H9 (cell line): ENCODE measurements around the gene PSMD7. TPM values are rescaled to one million over a fixed set of nuclear protein-coding genes. Genes with fewer than 3 reads are reported as not detected.

Experiments
- DNase-seq: peaks from one replicate; pipeline ENCODE4 v3.0.0-alpha.2; 2017
- H2AFZ ChIP-seq: one replicate; pipeline ENCODE4 v1.6.1; 2013; ENCODE audit warnings: mild to moderate bottlenecking, low read length, control low read depth, moderate library complexity
- H2AK5ac ChIP-seq: 2 replicates; pipeline ENCODE4 v1.6.1; 2013; ENCODE audit warnings: low read length, control low read depth, mixed read lengths; ENCODE audit not compliant: insufficient read length
- H2BK120ac ChIP-seq: one replicate; pipeline ENCODE4 v1.6.1; 2013; ENCODE audit warnings: low read depth, mild to moderate bottlenecking, low read length, control low read depth, inconsistent platforms; ENCODE audit not compliant: poor library complexity, severe bottlenecking
- H2BK12ac ChIP-seq: 2 replicates; pipeline ENCODE4 v1.6.1; 2013; ENCODE audit warnings: low read length, control low read depth, mixed read lengths, low read depth; ENCODE audit not compliant: insufficient read length
- H2BK15ac ChIP-seq: 2 replicates; pipeline ENCODE4 v1.6.1; 2013; ENCODE audit warnings: low read depth, low read length, control low read depth
- H2BK20ac ChIP-seq: one replicate; pipeline ENCODE4 v1.6.1; 2013; ENCODE audit warnings: low read depth, mild to moderate bottlenecking, low read length, control low read depth, inconsistent platforms; ENCODE audit not compliant: poor library complexity, severe bottlenecking
- H2BK5ac ChIP-seq: 2 replicates; pipeline ENCODE4 v1.6.1; 2013; ENCODE audit warnings: low read length, control low read depth, mixed read lengths; ENCODE audit not compliant: insufficient read length
- H3K14ac ChIP-seq: 2 replicates; pipeline ENCODE4 v1.6.1; 2013; ENCODE audit warnings: low read length, control low read depth; ENCODE audit not compliant: insufficient read depth
- H3K18ac ChIP-seq: 2 replicates; pipeline ENCODE4 v1.6.1; 2013; ENCODE audit warnings: low read depth, mild to moderate bottlenecking, mixed read lengths, low read length, control low read depth; ENCODE audit not compliant: insufficient read length
- H3K23ac ChIP-seq: 2 replicates; pipeline ENCODE4 v1.6.1; 2013; ENCODE audit warnings: low read length, control low read depth, mixed read lengths, low read depth; ENCODE audit not compliant: insufficient read length
- H3K23me2 ChIP-seq: 2 replicates; pipeline ENCODE4 v1.6.1; 2013; ENCODE audit warnings: low read depth, mild to moderate bottlenecking, mixed read lengths, low read length, control low read depth; ENCODE audit not compliant: insufficient read length, poor library complexity, severe bottlenecking
- H3K27ac ChIP-seq: 2 replicates; pipeline ENCODE4 v1.5.1; 2013; ENCODE audit warnings: low read length, control low read depth, mixed read lengths, low read depth; ENCODE audit not compliant: insufficient read length
- H3K27me3 ChIP-seq: 2 replicates; pipeline ENCODE4 v1.6.1; 2013; ENCODE audit warnings: low read length, control low read depth, inconsistent platforms; ENCODE audit not compliant: insufficient read depth
- H3K4ac ChIP-seq: 2 replicates; pipeline ENCODE4 v1.6.1; 2013; ENCODE audit warnings: low read depth, mild to moderate bottlenecking, control low read depth, inconsistent platforms, low read length, moderate library complexity
- H3K4me1 ChIP-seq: 2 replicates; pipeline ENCODE4 v1.6.1; 2013; ENCODE audit warnings: low read length, control low read depth, inconsistent platforms; ENCODE audit not compliant: insufficient read depth
- H3K4me2 ChIP-seq: 2 replicates; pipeline ENCODE4 v1.6.1; 2013; ENCODE audit warnings: low read length, control low read depth, mixed read lengths; ENCODE audit not compliant: insufficient read length, insufficient read depth
- H3K56ac ChIP-seq: 2 replicates; pipeline ENCODE4 v1.6.1; 2013; ENCODE audit warnings: low read depth, mild to moderate bottlenecking, mixed read lengths, low read length, control low read depth; ENCODE audit not compliant: insufficient read length
- H3K79me1 ChIP-seq: 2 replicates; pipeline ENCODE4 v1.6.1; 2013; ENCODE audit warnings: low read depth, mild to moderate bottlenecking, moderate library complexity, low read length, control low read depth, inconsistent platforms; ENCODE audit not compliant: insufficient read depth, poor library complexity, severe bottlenecking
- H3K79me2 ChIP-seq: 2 replicates; pipeline ENCODE4 v1.6.1; 2013; ENCODE audit warnings: low read length, control low read depth, inconsistent platforms; ENCODE audit not compliant: insufficient read depth
- H3K9ac ChIP-seq: 2 replicates; pipeline ENCODE4 v1.6.1; 2013; ENCODE audit warnings: low read length, control low read depth, mixed read lengths; ENCODE audit not compliant: insufficient read length; ENCODE audit errors: extremely low read depth
- H3K9me3 ChIP-seq: one replicate; pipeline ENCODE4 v1.6.1; 2013; ENCODE audit warnings: low read depth, low read length, inconsistent platforms; ENCODE audit not compliant: control insufficient read depth
- H3T11ph ChIP-seq: one replicate; pipeline ENCODE4 v1.6.1; 2013; ENCODE audit warnings: mild to moderate bottlenecking, low read length, control low read depth, inconsistent platforms
- H4K20me1 ChIP-seq: one replicate; pipeline ENCODE4 v1.6.1; 2013; ENCODE audit not compliant: control insufficient read depth, insufficient read length, insufficient read depth
- H4K5ac ChIP-seq: 2 replicates; pipeline ENCODE4 v1.6.1; 2013; ENCODE audit warnings: low read depth, mild to moderate bottlenecking, mixed read lengths, low read length, control low read depth; ENCODE audit not compliant: insufficient read length
- H4K8ac ChIP-seq: replicated peaks from 2 replicates; pipeline ENCODE4 v1.6.1; 2013; ENCODE audit warnings: low read length, control low read depth, mixed read lengths, low read depth; ENCODE audit not compliant: insufficient read length
- H4K91ac ChIP-seq: 2 replicates; pipeline ENCODE4 v1.6.1; 2013; ENCODE audit warnings: low read depth, mild to moderate bottlenecking, moderate library complexity, mixed read lengths, low read length, control low read depth; ENCODE audit not compliant: insufficient read length
- H3K27ac Mint-ChIP-seq, 3 experiments: 2 replicates in 2 of 3; 3 replicates in 1 of 3; pipeline ENCODE4 v1.8.0; 2020 to 2021; ENCODE audit warnings: mixed read lengths in 3 of 3, mild to moderate bottlenecking in 1 of 3, moderate library complexity in 1 of 3
- H3K27me3 Mint-ChIP-seq: 2 replicates; pipeline ENCODE4 v1.8.0; 2021; ENCODE audit warnings: low read depth, mild to moderate bottlenecking, moderate library complexity, mixed read lengths
- H3K36me3 Mint-ChIP-seq, 3 experiments: 2 replicates in 2 of 3; 3 replicates in 1 of 3; pipeline ENCODE4 v1.8.0; 2020 to 2021; ENCODE audit warnings: low read depth in 3 of 3, mixed read lengths in 3 of 3; ENCODE audit not compliant: insufficient read depth in 1 of 3
- H3K4me1 Mint-ChIP-seq, 2 experiments: 2 replicates each; pipeline ENCODE4 v1.8.0; 2020; ENCODE audit warnings: mixed read lengths in 2 of 2
- H3K4me3 Mint-ChIP-seq, 2 experiments: 2 replicates in 1 of 2; 3 replicates in 1 of 2; pipeline ENCODE4 v1.8.0; 2020 to 2021; ENCODE audit warnings: mild to moderate bottlenecking in 2 of 2, mixed read lengths in 2 of 2, moderate library complexity in 1 of 2
- H3K9me3 Mint-ChIP-seq, 2 experiments: 2 replicates in 1 of 2; 3 replicates in 1 of 2; pipeline ENCODE4 v1.8.0; 2020; ENCODE audit warnings: mild to moderate bottlenecking in 2 of 2, mixed read lengths in 2 of 2, moderate library complexity in 1 of 2
- WGBS: extraction: QIAGEN DNeasy Blood & Tissue Kit; methylation state at CpG from one replicate; pipeline ENCODE4 v1.1.7; 2013; ENCODE audit warnings: missing lambda C conversion rate, low lambda C conversion rate, mixed read lengths; ENCODE audit not compliant: insufficient read length; ENCODE audit errors: extremely low coverage; 5-methylcytosine and 5-hydroxymethylcytosine counted together
- total RNA-seq: library from RNA; stranded (reverse); gene quantifications from 2 replicates; pipeline ENCODE4 v1.2.1, GENCODE V29; 2021
- TF ChIP-seq, protein P1 (sequence below): fragments of 200-600 bp; sonication (generic); conservative IDR thresholded peaks from 3 replicates; pipeline ENCODE4 v1.8.0; 2021; ENCODE audit warnings: antibody characterized with exemption, mild to moderate bottlenecking

Gene PSMD7
- total RNA-seq, 1 experiment from 2014 or later, result 140 TPM

DNA sequence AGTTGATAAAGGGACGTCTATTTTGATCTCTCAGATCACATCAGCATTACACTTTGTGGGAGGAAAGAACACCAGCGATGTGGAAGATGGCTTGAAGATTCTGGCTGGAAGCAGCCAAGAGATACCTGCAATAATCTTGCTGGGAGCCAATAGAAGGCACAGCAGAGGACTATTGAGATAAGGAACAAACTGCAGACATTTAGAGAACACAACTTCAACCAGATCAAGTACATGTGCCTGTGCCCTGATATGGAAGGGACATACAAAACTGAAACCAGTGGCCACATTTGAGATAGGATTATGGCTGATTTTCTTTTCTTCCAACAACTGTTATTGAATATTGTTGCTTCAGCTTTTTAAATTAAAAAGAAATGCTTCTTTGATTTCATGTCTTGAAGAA, 18.6 kb upstream of the PSMD7 start:
- Histone ChIP-seq H2BK5ac (no peak overlapping the region), H2AK5ac (no peak overlapping the region), H3K56ac (no peak overlapping the region), H3K79me2 (no peaks in the 10 kb centered on the region), H3K4me2 (no peak overlapping the region), H2AFZ (no peak overlapping the region), H3K23ac (no peak overlapping the region), H2BK20ac (no peak overlapping the region), H4K20me1 (no peaks in the 10 kb centered on the region), H4K8ac (no peak overlapping the region), H3K18ac (no peak overlapping the region), H3K14ac (no peak overlapping the region), H3K4me1 (0 out of 2 replicates have a peak, but pooled peaks cover 3% of the 10 kb centered on the region), H3K79me1 (no peaks in the 10 kb centered on the region), H3K9ac (no peak overlapping the region), H3T11ph (no peak overlapping the region), H3K27me3 (no peaks in the 10 kb centered on the region), H3K23me2 (no peaks in the 10 kb centered on the region), H2BK15ac (no peak overlapping the region), H2BK12ac (no peak overlapping the region), H3K4ac (no peak overlapping the region), H3K27ac (no peak overlapping the region), H3K9me3 (no peaks in the 10 kb centered on the region), H4K91ac (no peak overlapping the region), H2BK120ac (no peak overlapping the region), H4K5ac (no peak overlapping the region)
- TF ChIP-seq, protein P1, sequence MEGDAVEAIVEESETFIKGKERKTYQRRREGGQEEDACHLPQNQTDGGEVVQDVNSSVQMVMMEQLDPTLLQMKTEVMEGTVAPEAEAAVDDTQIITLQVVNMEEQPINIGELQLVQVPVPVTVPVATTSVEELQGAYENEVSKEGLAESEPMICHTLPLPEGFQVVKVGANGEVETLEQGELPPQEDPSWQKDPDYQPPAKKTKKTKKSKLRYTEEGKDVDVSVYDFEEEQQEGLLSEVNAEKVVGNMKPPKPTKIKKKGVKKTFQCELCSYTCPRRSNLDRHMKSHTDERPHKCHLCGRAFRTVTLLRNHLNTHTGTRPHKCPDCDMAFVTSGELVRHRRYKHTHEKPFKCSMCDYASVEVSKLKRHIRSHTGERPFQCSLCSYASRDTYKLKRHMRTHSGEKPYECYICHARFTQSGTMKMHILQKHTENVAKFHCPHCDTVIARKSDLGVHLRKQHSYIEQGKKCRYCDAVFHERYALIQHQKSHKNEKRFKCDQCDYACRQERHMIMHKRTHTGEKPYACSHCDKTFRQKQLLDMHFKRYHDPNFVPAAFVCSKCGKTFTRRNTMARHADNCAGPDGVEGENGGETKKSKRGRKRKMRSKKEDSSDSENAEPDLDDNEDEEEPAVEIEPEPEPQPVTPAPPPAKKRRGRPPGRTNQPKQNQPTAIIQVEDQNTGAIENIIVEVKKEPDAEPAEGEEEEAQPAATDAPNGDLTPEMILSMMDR, result no peak
- H3K4me3 Mint-ChIP-seq, result no peak overlapping the region; a peak in 1 of 5 replicates
- peaks cover 4 to 9% (median 5%) of the 10 kb centered on the region in 3 experiments for H3K36me3 Mint-ChIP-seq
- H3K27me3 Mint-ChIP-seq, result no peaks in the 10 kb centered on the region; the same call in 1 of the 2 replicates
- H3K9me3 Mint-ChIP-seq, result peaks cover 7% of the 10 kb centered on the region in 2 experiments; a peak in 4 of 5 replicates
- H3K27ac Mint-ChIP-seq, result no peak overlapping the region
- H3K4me1 Mint-ChIP-seq, result peaks cover 36 to 43% of the 10 kb centered on the region in 2 experiments
- DNase-seq, result no peak
- WGBS, result no CpG with 5 or more reads among the region's 2 CpGs
